GM21576 (cell line): ENCODE data around the gene SCN1B.
"Not testable (repeated sequence)": the region's sequence is repeated elsewhere in the genome, so short reads cannot be mapped to it uniquely, and the experiment has no call there.

Source experiments
- ATAC-seq: cut with Tn5 transposase; IDR thresholded peaks from one replicate; pipeline ENCODE4 v1.9.1; 2021; ENCODE audit warnings: mild to moderate bottlenecking, moderate library complexity; ENCODE audit not compliant: unreplicated experiment

The SCN1B gene

DNA sequence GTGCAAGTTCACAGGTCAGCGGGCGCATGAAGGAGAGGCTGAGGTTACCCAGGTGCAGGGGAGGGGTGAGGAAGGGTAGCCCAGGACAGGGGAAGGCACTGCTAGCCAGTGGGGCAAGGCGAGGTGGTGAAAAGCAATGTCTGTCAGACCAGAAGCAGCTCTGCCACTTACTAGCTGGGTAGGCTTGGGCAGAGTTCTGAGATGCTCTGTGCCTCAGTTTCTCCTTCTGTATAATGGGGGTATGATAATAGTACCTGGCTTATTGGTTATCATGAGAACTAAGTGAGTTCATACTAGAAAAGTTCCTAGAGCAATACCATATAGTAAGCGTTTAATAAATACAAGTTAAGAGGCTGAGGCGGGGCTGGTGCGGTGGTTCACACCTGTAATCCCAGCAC lies 14.3 kb upstream of the SCN1B start:
- ATAC-seq = no peak

DNA sequence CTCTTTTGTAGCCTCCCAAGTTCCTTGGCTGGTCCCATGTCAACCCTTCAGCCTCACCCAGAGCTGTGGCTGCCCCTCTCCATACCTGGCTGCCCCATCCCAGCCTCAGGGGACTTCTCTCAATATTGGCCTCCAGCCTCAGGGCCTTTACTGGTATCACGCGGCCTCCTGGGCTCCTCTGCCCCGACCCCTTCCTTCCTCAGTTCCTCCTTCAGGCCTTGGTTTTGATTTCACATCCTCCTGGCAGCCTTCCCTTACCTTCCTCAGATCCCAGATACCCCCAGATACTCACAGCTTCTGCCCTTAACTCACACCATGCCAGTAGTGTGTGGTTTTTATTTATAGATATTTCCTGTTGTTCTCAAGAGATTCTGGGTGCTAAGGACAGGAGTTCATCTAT lies 12.8 kb upstream of the SCN1B start:
- ATAC-seq = no peak

DNA sequence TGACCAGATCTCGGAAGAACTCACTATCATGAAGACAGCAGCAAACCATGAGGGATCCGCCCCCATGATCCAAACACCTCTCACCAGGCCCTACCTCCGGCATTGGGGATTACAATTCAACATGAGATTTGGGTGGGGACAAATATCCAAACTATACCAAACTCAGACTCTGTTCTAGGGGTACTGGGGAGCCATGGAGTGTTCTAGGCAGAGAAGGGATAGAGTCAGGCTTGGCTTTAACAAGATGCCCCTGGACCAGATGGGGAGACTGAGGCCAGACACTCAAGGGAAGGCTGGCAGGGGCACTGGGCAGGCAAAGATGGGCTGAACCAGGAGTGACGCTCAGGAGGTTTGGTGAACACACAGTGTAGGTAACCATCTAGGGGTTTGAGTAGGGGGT lies 11.9 kb upstream of the SCN1B start:
- ATAC-seq = no peak

DNA sequence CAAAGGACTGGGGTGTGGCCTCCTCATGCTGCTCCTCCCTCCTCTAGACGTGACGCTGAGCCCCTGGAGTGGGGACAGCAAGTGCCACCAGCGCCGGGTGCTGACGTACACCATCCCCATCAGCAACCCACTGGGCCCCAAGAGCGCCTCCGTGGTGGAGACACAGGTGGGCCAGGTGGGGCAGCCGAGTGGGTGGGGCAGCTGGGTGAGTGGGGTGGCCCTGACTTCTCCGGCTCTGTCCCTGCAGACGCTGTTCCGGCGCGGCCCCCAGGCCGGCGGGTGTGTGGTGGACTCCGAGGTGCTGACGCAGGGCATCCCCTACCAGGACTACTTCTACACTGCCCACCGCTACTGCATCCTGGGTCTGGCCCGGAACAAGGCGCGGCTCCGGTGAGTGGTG lies 11.1 kb upstream of the SCN1B start:
- ATAC-seq = no peak

DNA sequence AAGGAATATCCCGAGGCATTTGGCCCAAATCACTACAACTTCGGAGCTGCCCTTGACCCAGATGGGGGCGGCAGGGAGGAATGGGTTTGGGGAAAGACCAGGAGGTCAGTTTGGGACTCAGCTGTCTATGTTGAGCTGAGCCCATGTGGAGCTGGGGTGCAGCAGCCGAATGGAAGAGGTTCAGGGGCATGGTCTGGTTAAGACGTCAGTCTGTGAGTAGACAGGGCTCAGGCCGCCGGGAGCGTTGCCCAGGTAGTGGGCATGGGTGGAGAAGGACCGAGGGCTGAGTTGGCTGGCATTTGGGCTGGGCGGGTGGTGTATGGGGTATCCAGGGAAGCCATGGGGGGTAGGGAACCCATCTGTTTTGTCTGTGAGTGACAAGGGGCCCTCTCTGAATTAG lies 9.3 kb upstream of the SCN1B start:
- ATAC-seq = no peak

DNA sequence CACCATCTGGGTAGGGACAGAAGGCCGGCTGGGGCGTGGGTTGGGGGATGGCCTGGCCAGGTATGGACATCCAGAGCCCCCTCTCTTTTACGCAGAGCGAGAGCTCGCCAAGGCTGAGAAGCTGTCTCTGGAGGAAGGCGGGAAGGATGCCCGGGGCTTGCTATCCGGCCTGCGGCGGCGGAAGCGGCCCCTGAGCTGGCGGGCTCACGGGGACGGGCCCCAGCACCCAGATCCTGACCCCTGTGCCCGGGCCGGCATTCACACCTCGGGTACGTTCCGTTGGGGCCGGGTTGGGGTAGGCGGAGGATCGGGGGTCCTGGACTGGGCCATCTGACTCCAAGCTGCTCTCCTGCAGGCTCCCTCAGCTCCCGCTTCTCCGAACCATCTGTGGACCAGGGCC lies 8.7 kb upstream of the SCN1B start:
- ATAC-seq = no peak

DNA sequence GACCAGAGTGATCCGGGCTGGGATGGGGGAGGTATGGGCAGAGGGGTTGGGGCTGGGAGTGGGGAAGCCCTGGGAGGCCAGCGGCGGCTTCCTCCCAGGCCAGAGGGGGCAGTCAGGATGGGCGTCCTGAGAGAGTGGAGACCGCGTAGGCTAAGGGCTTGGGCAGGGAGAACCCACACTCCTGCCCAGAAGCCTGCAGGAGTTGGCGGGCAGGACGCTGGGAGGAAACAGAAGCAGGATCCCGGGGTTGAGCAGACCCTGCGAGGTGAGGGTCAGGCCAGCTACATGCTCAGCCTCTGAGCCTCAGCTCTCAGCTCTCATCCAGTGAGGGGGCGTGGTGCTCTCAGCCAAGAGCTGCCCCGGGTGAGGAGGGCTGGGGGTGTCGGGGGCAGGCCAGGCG lies 7.8 kb upstream of the SCN1B start:
- no peak for ATAC-seq

DNA sequence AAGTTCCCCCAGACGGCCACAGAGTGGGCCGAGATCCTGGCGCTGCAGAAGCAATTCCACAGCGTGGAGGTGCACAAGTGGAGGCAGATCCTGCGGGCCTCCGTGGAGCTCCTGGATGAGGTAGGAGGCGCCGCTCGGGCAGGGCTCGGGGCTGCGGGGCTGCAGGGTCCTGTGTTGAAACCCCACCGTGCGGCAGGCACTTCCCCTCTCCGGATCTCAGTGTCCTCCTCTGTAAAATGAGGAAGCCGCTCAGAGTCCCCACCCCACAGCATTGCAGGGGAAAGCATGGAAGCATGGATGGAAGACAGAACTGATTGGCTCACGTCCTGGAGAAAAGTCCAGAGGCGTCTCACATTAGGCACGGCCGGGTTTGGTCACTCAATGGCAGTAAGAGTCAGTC lies 6.8 kb upstream of the SCN1B start:
- ATAC-seq = no peak

DNA sequence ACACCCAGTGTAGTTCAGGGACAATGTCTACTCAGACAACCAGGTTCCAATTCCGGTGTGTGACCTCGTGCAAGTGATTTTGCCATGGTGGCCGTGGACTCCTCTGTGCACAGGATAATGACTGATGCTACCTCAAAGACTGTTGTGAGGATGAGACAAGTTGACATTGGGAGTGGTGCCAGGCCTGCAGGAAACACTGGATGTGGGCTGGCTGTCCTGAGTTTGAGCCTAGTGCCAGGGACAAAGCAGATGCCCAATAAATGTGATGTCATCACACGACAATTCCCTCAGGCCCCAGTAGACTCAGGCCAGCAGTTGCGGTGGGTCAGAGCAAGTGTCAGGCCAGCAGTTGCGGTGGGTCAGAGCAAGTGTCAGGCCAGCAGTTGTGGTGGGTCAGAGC lies 6.2 kb upstream of the SCN1B start:
- no peak for ATAC-seq

DNA sequence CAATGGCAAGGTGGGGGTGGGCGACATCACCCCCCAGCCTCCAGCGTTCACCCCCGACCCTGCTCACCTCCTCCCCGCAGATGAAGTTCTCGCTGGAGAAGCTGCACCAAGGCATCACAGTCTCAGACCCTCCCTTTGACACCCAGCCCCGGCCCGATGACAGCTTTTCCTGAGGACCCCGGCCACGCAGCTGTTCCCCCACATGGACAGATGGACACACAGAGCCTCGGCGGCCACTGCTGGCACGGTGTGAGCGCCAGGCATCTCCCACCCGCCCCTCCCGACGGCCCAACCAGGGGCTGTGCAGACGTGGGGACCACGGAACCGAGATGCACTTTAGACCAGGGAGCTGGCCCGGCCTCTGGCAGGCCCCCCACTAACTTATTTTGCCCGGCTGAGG lies 4.3 kb upstream of the SCN1B start:
- ATAC-seq = no peak

DNA sequence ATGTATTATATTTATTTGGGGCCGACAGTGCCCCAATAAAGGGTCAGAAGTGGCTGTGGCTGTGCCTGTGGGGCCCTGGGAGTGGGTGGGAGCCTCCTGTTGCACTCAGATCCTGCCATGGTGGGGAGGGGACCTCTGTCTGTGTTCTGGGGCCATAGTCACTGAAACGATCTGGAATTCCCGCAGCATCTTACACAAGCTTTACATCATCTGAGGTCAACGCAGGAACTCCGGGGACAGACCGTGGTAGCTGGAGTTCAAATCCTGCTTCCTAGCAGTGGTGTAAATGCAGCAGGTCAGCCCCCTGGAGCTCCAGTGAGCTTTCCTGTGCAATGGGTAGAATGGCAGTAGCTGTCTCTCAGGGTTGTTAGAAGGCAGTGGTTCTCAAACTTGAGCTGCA lies 3.9 kb upstream of the SCN1B start:
- no peak for ATAC-seq

DNA sequence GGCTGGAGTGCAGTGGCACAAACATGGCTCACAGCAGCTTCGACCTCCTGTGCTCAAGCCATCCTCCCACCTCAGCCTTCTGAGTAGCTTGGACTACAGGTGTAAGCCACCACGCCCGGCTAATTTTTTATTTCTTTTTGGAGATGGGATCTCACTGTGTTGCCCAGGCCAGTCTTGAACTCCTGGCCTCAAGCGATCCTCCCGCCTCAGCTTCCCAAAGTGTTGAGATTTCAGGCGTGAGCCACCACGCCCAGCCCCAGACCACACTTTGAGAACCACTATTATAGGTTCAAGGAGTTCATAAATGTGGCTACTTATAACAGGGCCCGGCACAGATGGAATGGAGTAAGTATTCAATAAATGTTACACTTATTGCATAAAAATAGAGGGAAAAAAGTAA lies 3.3 kb upstream of the SCN1B start:
- ATAC-seq = no peak

DNA sequence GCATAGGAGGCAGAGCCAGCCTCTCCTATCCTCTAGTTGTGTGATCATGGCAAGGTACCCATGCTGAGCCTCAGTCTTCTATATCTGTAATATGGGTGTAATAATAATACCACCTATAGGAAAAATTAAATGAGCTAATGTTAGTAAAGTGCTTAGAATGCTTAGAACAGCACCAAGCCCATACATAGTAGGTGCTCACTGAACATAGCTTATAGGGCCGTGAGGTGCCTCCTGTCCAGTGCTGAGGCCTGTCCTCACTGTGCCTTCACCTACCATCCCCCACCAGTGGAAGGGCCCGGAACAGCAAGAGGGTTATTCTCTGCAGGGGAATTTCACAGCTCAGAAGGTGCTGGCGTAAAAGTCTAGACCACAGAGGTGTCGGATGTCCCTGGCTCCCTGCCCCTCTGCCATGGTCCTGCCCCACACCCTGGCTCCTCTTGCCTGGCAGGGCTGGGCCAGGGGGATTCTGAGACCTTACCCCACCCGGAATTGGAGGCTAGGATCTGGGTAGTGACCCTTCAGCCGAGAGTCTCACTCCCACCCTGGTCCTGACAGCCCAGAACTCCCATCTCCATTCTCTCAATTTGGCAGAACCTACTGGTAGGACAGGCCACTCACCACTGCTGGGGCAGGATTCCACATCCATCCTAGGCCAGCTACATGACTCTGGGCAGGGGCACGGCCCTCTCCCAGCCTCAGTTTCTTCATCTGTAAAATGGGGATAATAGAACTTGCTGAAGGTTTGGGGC lies 2.2 kb upstream of the SCN1B start:
- no peak for ATAC-seq

DNA sequence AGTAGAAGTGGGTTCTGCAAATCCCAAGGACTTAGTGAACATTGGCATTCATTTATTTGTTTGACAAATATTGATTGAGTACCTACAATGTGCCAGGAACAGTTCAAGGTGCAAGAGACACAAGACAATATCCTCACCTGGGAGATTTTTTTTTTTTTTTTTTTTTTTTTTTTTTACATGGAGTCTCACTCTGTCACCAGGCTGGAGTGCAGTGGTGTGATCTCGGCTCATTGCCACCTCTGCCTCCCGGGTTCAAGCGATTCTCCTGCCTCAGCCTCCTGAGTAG lies 1.7 kb upstream of the SCN1B start:
- not testable (repeated sequence) for ATAC-seq

DNA sequence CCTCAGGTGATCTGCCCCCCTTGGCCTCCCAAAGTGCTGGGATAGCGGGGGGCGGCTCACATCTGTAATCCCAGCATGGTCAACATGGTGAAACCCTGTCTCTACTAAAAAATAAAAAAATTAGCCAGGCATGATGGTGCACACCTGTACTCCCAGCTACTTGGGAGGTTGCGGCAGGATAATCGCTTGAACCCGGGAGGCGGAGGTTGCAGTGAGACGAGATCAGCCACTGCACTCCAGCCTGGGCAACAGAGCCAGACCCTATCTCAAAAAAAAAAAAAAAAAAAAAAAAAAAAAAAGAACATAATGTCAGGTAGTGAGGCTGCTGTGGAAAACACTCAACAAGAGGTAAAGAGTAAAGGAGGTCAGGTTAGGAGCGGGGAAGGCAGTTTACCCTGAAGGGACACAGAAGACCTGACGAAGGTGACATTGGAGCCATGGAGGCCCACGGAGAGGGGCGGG lies 964 bp upstream of the SCN1B start:
- ATAC-seq = not testable (repeated sequence)

DNA sequence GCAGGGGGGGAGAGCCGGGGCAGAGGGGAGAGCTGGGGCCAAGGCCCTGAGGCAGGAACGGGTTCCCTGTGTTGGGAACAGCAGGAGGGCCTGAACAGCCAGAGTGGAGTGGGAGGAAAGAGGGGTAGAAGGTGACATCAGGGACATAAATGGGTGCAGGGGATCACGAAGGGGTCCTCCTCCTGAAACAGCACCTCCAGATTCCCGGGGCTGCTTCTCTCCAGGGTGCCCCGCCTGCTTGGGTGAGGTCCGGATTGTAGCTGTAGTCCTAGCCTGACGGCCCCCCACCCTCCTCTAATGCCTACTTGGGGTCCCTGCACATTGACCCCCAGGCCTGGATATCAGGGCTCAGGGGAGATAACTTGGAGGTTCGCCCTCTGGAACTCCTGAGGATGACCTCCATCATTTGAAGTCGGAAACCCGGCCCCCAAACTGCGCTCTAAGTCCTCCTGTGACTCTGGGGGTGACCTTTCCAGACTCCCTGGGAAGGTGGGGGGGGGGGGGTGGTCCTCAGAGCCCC lies 473 bp upstream of the SCN1B start:
- ATAC-seq = no peak

DNA sequence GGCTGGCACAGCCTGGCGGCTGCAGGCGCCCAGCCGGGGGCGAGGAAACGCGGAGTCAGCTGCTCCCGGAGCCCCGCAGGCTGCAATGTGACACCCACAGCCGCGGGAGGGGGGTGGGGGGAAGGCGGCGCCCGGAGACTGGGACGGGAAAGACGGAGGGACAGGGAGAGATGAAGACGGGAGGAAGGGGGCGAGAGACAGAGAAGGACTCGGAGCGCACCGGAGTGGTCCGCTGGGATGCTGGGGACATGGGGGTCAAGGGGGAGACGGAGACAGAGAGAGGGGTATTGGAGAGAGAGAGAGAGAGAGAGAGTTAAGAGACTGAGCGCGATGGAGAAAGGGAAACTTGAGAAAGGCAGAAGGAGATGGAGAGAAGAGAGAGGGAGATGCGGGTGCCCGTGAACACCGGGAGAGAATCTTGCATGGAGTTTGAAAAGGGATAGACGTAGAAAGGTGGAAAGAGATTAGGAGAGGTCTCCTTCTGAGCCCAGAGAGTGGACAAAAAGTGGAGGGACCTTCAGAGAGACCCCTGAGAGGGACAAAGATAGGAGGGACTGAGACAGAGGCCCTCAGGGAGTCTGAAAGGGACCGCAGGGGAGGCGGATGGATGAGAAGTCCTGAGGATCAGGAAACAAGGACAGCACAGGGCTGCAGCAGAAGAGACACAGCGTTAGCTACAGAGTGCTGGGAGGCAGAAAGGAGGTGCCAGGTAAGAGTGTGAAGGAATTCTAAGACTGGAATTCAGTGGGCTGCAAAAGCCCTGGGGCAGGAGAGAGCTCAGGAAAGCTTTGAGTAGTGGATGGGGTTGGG lies 1.0 kb downstream of the SCN1B start:
- ATAC-seq = no peak

DNA sequence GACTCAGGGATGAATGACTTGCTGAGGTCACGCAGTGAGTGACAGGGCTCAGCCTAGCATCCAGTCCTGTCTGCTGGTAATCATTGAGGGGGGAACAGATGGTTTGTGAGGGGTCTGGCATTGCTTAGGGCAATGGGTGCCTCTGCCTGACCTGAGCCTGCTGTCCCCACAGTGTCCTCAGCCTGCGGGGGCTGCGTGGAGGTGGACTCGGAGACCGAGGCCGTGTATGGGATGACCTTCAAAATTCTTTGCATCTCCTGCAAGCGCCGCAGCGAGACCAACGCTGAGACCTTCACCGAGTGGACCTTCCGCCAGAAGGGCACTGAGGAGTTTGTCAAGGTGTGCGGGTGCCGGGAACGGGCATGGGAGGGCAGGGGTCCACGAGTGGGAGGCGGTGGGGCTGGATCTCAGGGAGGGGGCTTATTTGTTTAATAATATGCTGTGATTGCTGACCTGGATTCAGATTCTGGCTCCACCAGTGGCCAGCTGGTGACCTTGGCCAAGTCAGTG lies 2.1 kb downstream of the SCN1B start:
- ATAC-seq = no peak

DNA sequence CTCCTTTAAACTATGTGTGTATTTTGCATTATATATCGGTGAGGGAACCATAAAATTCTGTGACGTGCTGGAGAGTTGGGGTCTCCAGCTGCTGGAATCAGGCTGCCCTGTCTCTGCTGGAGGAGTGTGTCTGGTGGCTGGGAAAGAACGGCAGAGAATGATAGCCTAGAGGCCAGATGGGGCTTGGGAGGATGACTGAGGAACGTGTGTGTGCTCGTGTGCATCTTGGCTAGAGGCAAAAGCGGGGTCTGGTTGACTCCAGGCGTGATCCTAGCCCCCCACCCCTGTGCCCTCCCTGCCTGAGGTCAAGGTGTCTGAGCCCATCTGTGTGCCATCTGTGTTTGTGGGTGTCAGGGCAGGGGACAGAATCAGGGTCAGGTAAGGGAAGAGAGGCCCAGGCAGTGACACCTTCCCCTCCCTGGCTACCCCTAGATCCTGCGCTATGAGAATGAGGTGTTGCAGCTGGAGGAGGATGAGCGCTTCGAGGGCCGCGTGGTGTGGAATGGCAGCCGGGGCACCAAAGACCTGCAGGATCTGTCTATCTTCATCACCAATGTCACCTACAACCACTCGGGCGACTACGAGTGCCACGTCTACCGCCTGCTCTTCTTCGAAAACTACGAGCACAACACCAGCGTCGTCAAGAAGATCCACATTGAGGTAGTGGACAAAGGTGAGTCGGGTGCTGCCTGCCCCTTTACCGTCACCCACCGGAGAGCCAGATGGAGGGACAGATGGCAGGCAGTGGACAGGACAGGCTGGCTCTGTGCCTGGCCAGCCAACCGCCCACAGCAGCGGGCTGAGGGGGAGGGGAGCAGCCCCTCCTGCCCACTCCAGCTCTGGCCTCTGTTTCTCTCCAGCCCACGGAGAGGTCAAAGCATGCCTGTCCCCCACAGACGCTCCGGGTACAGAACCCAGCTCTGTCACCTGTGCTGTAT lies 3.1 kb downstream of the SCN1B start:
- ATAC-seq = no peak

DNA sequence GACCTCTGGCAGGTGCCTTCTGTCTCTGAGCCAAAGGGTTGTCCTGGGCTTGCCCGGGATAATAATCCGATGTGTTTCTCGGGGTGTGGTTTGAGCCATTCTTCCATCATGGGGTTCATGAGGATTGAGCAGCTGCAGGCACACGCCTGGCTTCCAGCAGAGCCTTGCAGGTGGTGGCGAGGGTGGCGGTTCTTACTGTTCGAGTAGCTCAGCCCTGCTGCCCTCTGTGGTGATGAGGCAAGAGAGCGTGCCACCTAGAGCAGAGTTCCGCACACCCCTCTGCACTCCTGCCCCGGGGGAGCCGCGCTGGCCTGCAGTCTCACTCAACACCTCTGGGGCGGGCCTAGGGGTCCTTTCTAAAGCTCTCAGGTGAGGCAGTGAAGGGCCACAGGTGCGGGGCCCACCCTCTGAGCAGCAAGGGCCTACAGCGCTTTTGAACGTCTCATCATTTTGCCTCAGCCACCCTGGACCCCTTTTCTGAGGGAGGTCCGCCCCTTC lies 3.8 kb downstream of the SCN1B start:
- ATAC-seq = no peak
